Measurements from ENCODE around the gene NACA2. TPM values are rescaled to one million over a fixed set of nuclear protein-coding genes. Genes with fewer than 3 reads are reported as not detected.

The NACA2 gene
- total and polyA plus RNA-seq, 4 donors: 0.08 to 0.32 TPM; not detected in 2

- DNase-seq (ENCODE audit: low spot score): no peak
- TF ChIP-seq NR2F2 (IDR thresholded peaks at IDR 0.05): no peak
- TF ChIP-seq RAD21 (IDR thresholded peaks at IDR 0.05): no peak
- TF ChIP-seq, protein P1, sequence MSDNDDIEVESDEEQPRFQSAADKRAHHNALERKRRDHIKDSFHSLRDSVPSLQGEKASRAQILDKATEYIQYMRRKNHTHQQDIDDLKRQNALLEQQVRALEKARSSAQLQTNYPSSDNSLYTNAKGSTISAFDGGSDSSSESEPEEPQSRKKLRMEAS (IDR thresholded peaks at IDR 0.05): no peak
- no peak for TF ChIP-seq HNF4A (conservative IDR thresholded peaks at IDR 0.05)
- TF ChIP-seq SP1 (IDR thresholded peaks at IDR 0.05): no peak
- TF ChIP-seq TAF1 (conservative IDR thresholded peaks at IDR 0.05): no peak
- no peak for TF ChIP-seq RXRA (IDR thresholded peaks at IDR 0.05)
- TF ChIP-seq, protein P2, sequence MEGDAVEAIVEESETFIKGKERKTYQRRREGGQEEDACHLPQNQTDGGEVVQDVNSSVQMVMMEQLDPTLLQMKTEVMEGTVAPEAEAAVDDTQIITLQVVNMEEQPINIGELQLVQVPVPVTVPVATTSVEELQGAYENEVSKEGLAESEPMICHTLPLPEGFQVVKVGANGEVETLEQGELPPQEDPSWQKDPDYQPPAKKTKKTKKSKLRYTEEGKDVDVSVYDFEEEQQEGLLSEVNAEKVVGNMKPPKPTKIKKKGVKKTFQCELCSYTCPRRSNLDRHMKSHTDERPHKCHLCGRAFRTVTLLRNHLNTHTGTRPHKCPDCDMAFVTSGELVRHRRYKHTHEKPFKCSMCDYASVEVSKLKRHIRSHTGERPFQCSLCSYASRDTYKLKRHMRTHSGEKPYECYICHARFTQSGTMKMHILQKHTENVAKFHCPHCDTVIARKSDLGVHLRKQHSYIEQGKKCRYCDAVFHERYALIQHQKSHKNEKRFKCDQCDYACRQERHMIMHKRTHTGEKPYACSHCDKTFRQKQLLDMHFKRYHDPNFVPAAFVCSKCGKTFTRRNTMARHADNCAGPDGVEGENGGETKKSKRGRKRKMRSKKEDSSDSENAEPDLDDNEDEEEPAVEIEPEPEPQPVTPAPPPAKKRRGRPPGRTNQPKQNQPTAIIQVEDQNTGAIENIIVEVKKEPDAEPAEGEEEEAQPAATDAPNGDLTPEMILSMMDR (IDR thresholded peaks at IDR 0.05; ENCODE audit: low read depth, low read length, missing input control): no peak
- no peak for TF ChIP-seq FOXA1 (IDR thresholded peaks at IDR 0.05)
- TF ChIP-seq, protein P3, sequence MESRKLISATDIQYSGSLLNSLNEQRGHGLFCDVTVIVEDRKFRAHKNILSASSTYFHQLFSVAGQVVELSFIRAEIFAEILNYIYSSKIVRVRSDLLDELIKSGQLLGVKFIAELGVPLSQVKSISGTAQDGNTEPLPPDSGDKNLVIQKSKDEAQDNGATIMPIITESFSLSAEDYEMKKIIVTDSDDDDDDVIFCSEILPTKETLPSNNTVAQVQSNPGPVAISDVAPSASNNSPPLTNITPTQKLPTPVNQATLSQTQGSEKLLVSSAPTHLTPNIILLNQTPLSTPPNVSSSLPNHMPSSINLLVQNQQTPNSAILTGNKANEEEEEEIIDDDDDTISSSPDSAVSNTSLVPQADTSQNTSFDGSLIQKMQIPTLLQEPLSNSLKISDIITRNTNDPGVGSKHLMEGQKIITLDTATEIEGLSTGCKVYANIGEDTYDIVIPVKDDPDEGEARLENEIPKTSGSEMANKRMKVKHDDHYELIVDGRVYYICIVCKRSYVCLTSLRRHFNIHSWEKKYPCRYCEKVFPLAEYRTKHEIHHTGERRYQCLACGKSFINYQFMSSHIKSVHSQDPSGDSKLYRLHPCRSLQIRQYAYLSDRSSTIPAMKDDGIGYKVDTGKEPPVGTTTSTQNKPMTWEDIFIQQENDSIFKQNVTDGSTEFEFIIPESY (IDR thresholded peaks at IDR 0.05): no peak
- no peak for TF ChIP-seq YY1 (IDR thresholded peaks at IDR 0.05)
- TF ChIP-seq GABPA (IDR thresholded peaks at IDR 0.05 in 1 of 2, conservative IDR thresholded peaks at IDR 0.05 in 1 of 2): no peak
- TF ChIP-seq JUND (IDR thresholded peaks at IDR 0.05): no peak
- no peaks in the 10 kb centered on the region for H3K36me3 ChIP-seq (ENCODE audit: control insufficient read depth in 4 of 4, insufficient read depth in 3 of 4, low read depth in 1 of 4, low read length in 3 of 4)
- no peak overlapping the region for H3K27ac ChIP-seq (ENCODE audit: low read depth in 1 of 2, low read length in 2 of 2)
- WGBS: 93% methylated on average over 5 of the region's 5 CpGs
- no peak overlapping the region for H3K9ac ChIP-seq (ENCODE audit: low read depth in 1 of 2, low read length in 2 of 2)
- H3K4me3 ChIP-seq (ENCODE audit: low read depth in 1 of 3, low read length in 3 of 3): no peak overlapping the region
- no peaks in the 10 kb centered on the region for H3K27me3 ChIP-seq (ENCODE audit: control insufficient read depth in 4 of 4, insufficient read depth in 4 of 4, low read length in 3 of 4)
- H3K4me1 ChIP-seq (ENCODE audit: control insufficient read depth in 4 of 4, insufficient read depth in 4 of 4, low read length in 3 of 4): no peaks in the 10 kb centered on the region
- H3K9me3 ChIP-seq (ENCODE audit: control insufficient read depth in 4 of 4, low read length in 3 of 4): no peaks in the 10 kb centered on the region
These were observed 1.0 kb downstream of the NACA2 start for GRCh38 chr17:61589990-61590389.

GRCh38 chr17:61587807-61588660 lies 3.0 kb downstream of the NACA2 start:
- Histone ChIP-seq H3K4me3 (ENCODE audit: low read depth in 1 of 3, low read length in 3 of 3) (no peak overlapping the region), H3K36me3 (ENCODE audit: control insufficient read depth in 4 of 4, insufficient read depth in 3 of 4, low read depth in 1 of 4, low read length in 3 of 4) (no peaks in the 10 kb centered on the region), H3K9me3 (ENCODE audit: control insufficient read depth in 4 of 4, low read length in 3 of 4) (no peaks in the 10 kb centered on the region), H3K27me3 (ENCODE audit: control insufficient read depth in 4 of 4, insufficient read depth in 4 of 4, low read length in 3 of 4) (no peaks in the 10 kb centered on the region), H3K9ac (ENCODE audit: low read depth in 1 of 2, low read length in 2 of 2) (no peak overlapping the region), H3K27ac (ENCODE audit: low read depth in 1 of 2, low read length in 2 of 2) (no peak overlapping the region), H3K4me1 (ENCODE audit: control insufficient read depth in 4 of 4, insufficient read depth in 4 of 4, low read length in 3 of 4) (no peaks in the 10 kb centered on the region)
- 88% methylated on average over 4 of the region's 4 CpGs for WGBS
- no peak for DNase-seq (ENCODE audit: low spot score)
- TF ChIP-seq, protein P1 (IDR thresholded peaks at IDR 0.05): no peak
- no peak for TF ChIP-seq ATF3 (IDR thresholded peaks at IDR 0.05)
- no peak for TF ChIP-seq FOXA1 (IDR thresholded peaks at IDR 0.05)
- TF ChIP-seq GABPA (IDR thresholded peaks at IDR 0.05 in 1 of 2, conservative IDR thresholded peaks at IDR 0.05 in 1 of 2): no peak
- no peak for TF ChIP-seq FOXA2 (IDR thresholded peaks at IDR 0.05)
- TF ChIP-seq, protein P2 (IDR thresholded peaks at IDR 0.05; ENCODE audit: low read depth, low read length, missing input control): no peak
- no peak for TF ChIP-seq NR2F2 (IDR thresholded peaks at IDR 0.05)
- TF ChIP-seq, protein P4, sequence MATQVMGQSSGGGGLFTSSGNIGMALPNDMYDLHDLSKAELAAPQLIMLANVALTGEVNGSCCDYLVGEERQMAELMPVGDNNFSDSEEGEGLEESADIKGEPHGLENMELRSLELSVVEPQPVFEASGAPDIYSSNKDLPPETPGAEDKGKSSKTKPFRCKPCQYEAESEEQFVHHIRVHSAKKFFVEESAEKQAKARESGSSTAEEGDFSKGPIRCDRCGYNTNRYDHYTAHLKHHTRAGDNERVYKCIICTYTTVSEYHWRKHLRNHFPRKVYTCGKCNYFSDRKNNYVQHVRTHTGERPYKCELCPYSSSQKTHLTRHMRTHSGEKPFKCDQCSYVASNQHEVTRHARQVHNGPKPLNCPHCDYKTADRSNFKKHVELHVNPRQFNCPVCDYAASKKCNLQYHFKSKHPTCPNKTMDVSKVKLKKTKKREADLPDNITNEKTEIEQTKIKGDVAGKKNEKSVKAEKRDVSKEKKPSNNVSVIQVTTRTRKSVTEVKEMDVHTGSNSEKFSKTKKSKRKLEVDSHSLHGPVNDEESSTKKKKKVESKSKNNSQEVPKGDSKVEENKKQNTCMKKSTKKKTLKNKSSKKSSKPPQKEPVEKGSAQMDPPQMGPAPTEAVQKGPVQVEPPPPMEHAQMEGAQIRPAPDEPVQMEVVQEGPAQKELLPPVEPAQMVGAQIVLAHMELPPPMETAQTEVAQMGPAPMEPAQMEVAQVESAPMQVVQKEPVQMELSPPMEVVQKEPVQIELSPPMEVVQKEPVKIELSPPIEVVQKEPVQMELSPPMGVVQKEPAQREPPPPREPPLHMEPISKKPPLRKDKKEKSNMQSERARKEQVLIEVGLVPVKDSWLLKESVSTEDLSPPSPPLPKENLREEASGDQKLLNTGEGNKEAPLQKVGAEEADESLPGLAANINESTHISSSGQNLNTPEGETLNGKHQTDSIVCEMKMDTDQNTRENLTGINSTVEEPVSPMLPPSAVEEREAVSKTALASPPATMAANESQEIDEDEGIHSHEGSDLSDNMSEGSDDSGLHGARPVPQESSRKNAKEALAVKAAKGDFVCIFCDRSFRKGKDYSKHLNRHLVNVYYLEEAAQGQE (IDR thresholded peaks at IDR 0.05): no peak
- no peak for TF ChIP-seq EGR1 (IDR thresholded peaks at IDR 0.05; ENCODE audit: low read depth in 2 of 2)
- TF ChIP-seq HNF4A (conservative IDR thresholded peaks at IDR 0.05): no peak
- TF ChIP-seq TAF1 (conservative IDR thresholded peaks at IDR 0.05): no peak
- TF ChIP-seq JUND (IDR thresholded peaks at IDR 0.05): no peak
- no peak for TF ChIP-seq RXRA (IDR thresholded peaks at IDR 0.05)
- TF ChIP-seq, protein P3 (IDR thresholded peaks at IDR 0.05): no peak
